ENCODE data around the gene GATM. TPM values are rescaled to one million over a fixed set of nuclear protein-coding genes. Genes with fewer than 3 reads are reported as not detected.

The GATM gene
- total and polyA plus RNA-seq, 2 of the 8 experiments (the other 6 are each of a cell fraction or from before 2014, with no cell fraction given) = 10.2 to 15.1 TPM

GRCh38 chr15:45394681-45395080 lies 16.3 kb upstream of the GATM start (continued):
- TF ChIP-seq CHD7 (IDR thresholded peaks at IDR 0.05; ENCODE audit: insufficient replicate concordance, low read length) (no peak), CHD1 (IDR thresholded peaks at IDR 0.05; ENCODE audit: low read depth, low read length) (no peak), TBP (IDR thresholded peaks at IDR 0.05; ENCODE audit: low read depth, low read length) (no peak), PHF8 (conservative IDR thresholded peaks at IDR 0.05; ENCODE audit: low read depth, low read length) (no peak), RBBP5 (IDR thresholded peaks at IDR 0.05; ENCODE audit: borderline replicate concordance, low read depth, low read length) (no peak), SAP30 (IDR thresholded peaks at IDR 0.05; ENCODE audit: insufficient read depth, insufficient replicate concordance, low read length) (no peak), GTF2F1 (IDR thresholded peaks at IDR 0.05; ENCODE audit: borderline replicate concordance, low read depth, low read length) (no peak), ATF3 (IDR thresholded peaks at IDR 0.05; ENCODE audit: insufficient read depth, low read depth, low read length) (no peak), TCF12 (IDR thresholded peaks at IDR 0.05; ENCODE audit: low read depth, low read length) (no peak)

All from H1 (cell line).